Epithelial cell of proximal tubule (primary cell): ENCODE results near the gene SUSD1. TPM values are rescaled to one million over a fixed set of nuclear protein-coding genes. Genes with fewer than 3 reads are reported as not detected.
A peak's percentile ranks its signal among the peaks of the same experiment; 100 is the strongest.

Experiments used
- DNase-seq: peaks from one replicate; pipeline ENCODE4 v3.0.0-alpha.2; 2011; ENCODE audit warnings: low read depth
- H3K4me3 ChIP-seq: 2 replicates; pipeline ENCODE4 v1.5.1; 2011; ENCODE audit warnings: low read depth, mild to moderate bottlenecking, low read length
- CTCF ChIP-seq: conservative IDR thresholded peaks from 2 replicates; pipeline ENCODE4 v1.5.1; 2012; ENCODE audit warnings: low read depth, mild to moderate bottlenecking, low read length
- total RNA-seq: library from RNA; depleted of rRNA; stranded (reverse); fragments of >200 nt; gene quantifications from 2 replicates; pipeline ENCODE4 v1.2.3, GENCODE V29; 2015

SUSD1 gene
- total RNA-seq, 1 donor from 2014 or later = 37.4 TPM

DNA sequence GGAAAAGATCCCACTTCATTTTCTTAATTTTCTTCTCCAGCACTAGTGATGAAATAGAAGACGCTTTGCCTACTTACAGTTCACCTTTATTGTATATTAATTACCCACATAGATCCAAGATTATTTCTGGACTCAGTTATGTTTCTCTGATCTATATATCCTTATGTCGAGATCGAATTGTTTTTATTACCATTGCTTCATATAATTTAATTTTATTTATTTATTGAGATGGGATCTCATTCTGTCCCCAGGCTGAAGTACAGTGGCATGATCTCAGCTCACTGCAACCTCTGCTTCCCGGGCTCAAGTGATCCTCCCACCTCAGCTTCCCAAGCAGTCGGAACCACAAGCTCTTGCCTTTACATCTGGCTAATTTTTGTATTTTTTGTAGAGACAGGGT lies 157.2 kb downstream of the SUSD1 start:
- no peak for DNase-seq
- TF ChIP-seq CTCF = no peak
- H3K4me3 ChIP-seq = no peak overlapping the region

- DNase-seq = no peak
- no peak for TF ChIP-seq CTCF
- H3K4me3 ChIP-seq = no peak overlapping the region
These were observed 159.4 kb downstream of the SUSD1 start for GRCh38 chr9:112015736-112016135.

GRCh38 chr9:112015149-112015548 lies 159.9 kb downstream of the SUSD1 start:
- H3K4me3 ChIP-seq = no peak overlapping the region
- DNase-seq = no peak
- no peak for TF ChIP-seq CTCF

GRCh38 chr9:112013266-112013665 lies 161.8 kb downstream of the SUSD1 start:
- TF ChIP-seq CTCF = no peak
- no peak overlapping the region for H3K4me3 ChIP-seq
- no peak for DNase-seq

DNA sequence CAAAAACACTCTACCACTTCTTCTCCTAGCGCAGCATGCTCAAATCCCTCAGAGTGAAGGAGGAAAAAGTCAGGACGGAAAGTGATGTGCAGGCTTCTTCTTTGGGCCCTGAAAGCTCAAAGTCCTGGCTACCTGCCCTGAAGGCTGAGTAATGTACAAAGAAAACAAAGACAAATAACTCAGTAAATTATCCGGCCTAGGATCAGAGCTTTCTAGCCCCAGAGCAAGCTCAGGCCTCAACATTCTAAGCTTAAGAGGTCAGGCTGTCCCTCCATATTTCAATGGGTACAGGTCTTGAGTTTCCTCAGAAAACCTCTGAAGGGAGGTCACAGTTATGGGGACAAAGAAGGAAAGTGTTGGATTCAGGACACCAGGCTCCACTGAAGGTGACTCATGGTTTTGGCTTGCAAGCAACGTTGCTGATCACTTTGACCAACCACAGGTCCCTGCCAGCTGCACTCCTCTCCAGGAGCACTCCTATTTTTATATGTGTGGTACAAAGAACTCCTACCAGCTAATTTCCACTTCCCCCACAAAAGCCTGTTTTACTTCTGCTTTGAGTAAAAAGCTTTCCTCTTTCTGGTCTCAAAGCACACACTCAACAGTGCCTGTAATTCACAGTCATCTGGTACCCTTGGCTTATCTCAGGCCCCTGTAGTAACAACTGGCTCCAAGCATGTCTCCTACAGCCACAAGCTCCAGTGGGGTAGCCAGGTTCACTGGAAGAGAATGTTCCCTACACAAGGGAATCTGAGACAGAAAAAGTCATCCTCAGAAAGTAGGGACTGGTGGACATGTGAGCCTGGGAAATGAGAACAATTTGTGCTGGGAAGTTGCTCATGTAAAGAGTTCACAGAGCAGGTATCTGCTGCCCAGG lies 162.8 kb downstream of the SUSD1 start:
- TF ChIP-seq CTCF = no peak
- DNase-seq = peak; percentile 96
- H3K4me3 ChIP-seq = no peak overlapping the region

GRCh38 chr9:112011051-112011620 lies 164.0 kb downstream of the SUSD1 start:
- no peak for DNase-seq
- no peak overlapping the region for H3K4me3 ChIP-seq
- TF ChIP-seq CTCF = no peak
